Stimulated activated CD4-positive, alpha-beta T cell treated with anti-CD3 and anti-CD28 coated beads, Interleukin-12 subunit alpha, Interleukin-12 subunit beta, amount 100 ng/mL, for 48 hours (primary cell): ENCODE results near the gene DAND5.

Experiments
- DNase-seq, 3 donors: peaks; one replicate each; pipeline ENCODE4 v3.0.0-alpha.2; 2020; ENCODE audit warnings: low read depth in 2 of 3, low spot score in 1 of 3

Gene DAND5

DNA sequence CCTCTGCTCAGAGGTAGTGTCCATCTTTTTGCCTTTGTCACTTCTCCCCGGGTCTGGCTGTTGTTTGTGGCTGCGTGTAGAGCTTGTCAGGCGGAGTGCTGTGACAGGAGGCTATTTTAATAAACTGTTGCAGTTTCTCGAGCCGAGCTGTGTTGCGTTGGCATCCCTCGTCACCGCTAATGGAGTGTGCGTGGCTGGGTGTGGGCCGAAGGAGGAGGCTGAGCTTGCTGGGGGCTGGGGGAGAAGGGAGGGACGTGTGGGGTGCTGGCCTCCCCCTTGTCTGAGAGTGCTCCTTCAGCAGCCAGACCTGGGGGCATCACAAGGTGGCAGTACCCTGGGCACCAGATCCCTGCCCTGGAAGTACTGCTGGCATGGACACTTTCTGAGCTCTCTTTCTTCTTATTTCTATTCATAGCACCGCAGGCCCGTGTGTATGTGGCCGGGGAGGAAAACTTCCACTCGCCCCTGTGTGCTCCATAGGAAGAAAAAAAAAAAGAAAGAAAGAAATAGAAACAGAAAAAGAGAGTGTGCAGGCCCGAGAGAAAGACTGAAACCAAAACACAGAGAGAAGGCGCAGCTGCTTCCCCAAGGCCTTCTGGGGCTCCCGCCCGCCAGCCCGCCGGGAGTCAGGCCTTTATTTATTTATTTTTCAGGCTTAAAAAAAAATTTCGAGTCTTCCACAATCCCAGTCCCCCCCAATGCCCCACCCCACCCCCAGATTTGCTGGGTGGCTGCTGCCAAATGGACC, 52.9 kb downstream of the DAND5 start:
- no peak for DNase-seq

DNA sequence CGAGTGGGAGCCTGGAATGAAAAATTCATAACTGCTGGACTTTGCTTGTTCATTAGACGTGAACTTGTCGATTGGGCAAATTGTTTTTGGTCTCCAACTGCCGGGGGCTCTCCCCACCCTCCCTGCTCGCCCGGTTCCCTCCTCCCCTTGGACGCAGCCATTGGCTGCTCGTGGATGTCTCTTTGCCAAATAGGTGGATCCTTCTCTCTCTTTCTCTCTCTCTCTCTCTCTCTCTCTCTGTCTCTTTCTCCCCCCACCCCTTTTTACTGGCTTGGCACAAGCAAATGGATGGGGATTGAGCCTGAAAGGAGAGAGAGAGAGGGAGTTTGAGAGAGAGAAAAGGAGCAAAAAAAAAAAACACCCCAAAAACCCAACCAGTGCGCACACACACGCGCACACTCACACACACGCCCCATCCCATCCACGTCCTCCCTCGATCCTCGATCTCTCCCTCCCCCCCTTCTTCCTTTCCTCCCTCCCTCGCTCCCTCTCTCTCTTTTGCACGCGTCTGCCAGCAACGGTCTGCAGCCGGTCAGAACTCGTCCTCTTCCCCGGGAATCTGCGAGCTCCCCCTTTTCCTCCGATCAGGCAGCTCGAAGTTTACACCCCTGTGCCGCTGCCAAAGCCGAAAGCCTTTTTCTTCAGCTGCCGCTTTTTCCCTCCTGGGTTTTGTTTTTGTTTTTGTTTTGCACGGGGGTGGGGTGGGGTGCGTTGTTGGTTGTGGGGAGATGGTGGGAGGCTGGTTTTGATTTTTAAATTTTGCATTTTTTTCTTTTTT, 53.7 kb downstream of the DAND5 start:
- DNase-seq, result no peak

DNA sequence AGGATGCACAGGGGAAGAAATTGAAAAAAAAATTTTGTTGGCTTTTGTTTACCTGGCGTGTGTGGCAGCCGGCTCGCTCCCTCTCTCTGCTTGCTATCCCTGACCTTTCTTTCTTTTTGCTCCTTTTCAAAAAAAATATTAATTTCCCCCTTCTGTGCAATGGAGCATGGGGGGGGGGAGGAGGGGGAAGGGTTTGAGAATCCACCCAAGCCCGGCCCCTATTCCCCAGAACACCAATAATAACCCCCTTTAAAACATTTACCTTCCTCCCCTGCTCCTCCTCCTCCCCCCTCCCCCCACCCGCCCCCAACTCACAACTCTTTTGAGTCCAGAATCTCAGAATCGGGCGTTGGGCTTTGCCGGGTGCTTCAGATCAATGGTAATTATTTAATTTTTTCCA, 54.3 kb downstream of the DAND5 start:
- DNase-seq, result no peak
